ENCODE results near the gene FNDC11.

Gene FNDC11

DNA sequence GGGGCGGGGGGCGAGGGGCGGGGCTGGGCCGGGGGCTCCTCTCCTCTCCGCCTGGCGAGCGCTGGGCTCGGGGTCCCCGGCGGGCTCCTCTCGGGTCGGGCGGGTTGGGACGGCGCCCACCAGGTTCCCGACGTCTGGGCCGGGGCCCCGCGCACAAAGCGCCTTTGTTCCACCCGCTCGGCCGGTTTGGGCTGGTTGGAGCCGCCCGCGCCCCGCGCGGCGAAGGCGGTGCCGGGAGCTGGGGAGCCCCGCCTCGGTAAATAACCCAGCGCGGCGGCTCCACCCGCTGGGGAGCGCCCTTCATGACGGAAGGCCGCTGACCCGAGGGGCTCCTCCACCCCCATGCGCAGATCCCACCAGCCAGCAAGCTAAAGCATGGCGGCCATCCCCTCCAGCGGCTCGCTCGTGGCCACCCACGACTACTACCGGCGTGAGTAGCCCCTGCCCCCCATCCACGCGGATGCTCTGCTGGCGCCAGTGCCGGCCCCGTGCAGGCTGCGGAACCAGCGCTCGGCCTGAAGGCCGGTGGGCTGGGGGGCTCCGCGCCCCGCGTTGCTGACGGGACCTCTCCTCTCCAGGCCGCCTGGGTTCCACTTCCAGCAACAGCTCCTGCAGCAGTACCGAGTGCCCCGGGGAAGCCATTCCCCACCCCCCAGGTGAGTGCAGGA is 32.9 kb upstream of the FNDC11 start:
- TF ChIP-seq, protein P1, sequence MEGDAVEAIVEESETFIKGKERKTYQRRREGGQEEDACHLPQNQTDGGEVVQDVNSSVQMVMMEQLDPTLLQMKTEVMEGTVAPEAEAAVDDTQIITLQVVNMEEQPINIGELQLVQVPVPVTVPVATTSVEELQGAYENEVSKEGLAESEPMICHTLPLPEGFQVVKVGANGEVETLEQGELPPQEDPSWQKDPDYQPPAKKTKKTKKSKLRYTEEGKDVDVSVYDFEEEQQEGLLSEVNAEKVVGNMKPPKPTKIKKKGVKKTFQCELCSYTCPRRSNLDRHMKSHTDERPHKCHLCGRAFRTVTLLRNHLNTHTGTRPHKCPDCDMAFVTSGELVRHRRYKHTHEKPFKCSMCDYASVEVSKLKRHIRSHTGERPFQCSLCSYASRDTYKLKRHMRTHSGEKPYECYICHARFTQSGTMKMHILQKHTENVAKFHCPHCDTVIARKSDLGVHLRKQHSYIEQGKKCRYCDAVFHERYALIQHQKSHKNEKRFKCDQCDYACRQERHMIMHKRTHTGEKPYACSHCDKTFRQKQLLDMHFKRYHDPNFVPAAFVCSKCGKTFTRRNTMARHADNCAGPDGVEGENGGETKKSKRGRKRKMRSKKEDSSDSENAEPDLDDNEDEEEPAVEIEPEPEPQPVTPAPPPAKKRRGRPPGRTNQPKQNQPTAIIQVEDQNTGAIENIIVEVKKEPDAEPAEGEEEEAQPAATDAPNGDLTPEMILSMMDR (IDR thresholded peaks at IDR 0.05; ENCODE audit: extremely low read depth, missing control alignments), result no peak
- DNase-seq (ENCODE audit: low spot score), result peak; percentile 92

DNA sequence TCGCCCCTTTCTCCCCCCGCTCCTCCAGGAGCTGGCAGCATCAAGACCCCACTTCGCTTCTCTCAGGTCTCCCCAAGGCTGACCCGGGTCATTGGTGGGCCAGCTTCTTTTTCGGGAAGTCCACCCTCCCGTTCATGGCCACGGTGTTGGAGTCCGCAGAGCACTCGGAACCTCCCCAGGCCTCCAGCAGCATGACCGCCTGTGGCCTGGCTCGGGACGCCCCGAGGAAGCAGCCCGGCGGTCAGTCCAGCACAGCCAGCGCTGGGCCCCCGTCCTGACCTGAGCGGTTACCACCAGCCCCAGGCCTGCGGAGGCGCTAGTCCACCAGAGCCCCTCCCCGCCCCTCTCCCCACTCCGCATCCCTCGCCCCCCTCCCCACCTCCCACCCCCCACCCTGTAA is 32.4 kb upstream of the FNDC11 start:
- no peak for DNase-seq (ENCODE audit: low spot score)
- TF ChIP-seq, protein P1 (IDR thresholded peaks at IDR 0.05; ENCODE audit: extremely low read depth, missing control alignments), result no peak

DNA sequence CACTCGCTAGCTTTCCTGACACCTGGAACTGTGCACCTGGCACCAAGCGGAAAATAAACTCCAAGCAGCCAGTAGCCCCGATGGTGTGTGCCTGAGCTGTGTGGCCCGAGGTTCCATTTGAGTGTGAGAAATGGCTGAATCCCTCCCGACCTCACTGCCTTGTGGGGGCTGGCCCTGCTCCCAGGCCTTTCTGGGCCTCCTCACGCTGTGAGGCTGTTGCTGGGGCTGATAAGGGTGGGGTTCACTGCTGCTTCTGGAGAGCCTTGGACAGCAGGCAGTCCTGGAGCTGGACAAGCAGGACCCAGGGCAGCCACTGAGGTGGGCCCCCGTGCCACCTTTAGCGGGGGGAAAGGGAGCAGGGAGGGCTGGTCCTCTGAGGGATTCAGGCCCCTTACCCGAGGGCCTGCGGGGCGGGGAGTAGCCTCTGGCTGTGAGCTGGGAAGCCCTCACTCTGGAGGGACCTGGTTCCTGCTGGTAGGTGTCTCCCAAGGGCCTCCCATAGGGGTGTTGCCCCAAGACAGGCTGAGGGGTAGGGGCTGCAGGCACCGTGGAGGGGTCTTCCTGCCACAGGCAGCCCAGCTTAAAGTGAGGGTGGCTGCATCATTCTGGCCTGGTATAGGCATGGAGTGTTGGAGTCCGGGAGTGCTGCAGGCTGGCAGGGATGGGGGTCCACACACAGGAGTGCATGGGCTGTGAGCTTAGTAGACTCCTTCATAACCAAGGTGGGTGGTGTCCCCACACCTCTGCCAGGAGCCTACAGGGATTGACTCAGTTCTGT is 31.7 kb upstream of the FNDC11 start:
- DNase-seq (ENCODE audit: low spot score), result no peak
- TF ChIP-seq, protein P1 (IDR thresholded peaks at IDR 0.05; ENCODE audit: extremely low read depth, missing control alignments), result no peak

DNA sequence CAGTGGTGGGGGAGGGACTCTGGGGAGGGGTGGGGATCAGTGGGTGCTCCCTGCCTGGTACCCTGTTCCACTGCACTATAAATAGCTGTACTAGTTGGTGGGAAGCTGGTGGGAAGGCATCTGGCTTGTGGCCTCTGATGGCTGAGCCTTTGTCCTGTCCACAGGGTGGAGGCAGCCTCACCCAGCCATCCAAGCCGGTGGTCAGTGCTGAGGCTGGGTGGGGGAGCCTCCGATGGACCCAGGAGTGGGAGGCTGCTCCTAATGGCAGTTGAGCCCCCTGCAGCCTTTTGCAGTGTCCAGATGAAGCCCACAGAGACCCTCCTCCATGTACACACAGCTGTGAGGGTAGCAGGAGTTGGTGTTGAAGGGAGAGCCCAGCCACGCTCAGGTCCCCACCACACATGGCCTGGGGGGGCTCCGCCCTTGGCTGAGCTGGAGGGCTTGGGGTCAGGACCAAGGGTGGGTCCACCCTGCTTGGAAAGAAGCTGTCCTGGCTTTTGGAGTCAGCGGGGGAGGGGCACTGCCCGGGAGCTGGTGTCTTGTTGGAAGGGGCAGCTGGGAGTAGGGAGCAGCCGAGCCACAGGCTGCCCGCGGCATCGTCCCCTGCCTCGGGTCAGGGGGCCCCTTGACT is 30.9 kb upstream of the FNDC11 start:
- DNase-seq (ENCODE audit: low spot score), result no peak
- TF ChIP-seq, protein P1 (IDR thresholded peaks at IDR 0.05; ENCODE audit: extremely low read depth, missing control alignments), result no peak

DNA sequence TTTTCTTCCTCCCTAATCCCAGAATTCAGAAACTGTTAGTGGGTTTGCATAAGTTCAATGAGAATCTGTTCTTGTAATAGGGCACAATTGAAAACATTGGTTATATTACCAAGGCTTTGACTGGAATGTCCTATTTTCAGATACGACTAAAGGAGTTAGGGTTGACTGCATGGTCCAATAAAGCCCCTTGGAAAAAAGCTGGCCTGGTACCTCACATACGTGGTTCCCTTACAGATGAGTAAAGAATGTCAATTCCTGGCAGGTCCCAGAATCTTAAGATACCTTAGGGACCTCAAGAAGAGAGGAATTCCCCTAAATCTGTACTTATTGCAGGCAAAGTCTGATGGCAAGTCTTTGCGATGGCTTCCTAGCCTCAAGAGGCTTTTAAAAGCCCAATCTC is 28.8 kb upstream of the FNDC11 start:
- TF ChIP-seq, protein P1 (IDR thresholded peaks at IDR 0.05; ENCODE audit: extremely low read depth, missing control alignments), result no peak
- DNase-seq (ENCODE audit: low spot score), result no peak

GRCh38 chr20:63525971-63526370 is 28.0 kb upstream of the FNDC11 start:
- no peak for DNase-seq (ENCODE audit: low spot score)
- TF ChIP-seq, protein P1 (IDR thresholded peaks at IDR 0.05; ENCODE audit: extremely low read depth, missing control alignments), result no peak

DNA sequence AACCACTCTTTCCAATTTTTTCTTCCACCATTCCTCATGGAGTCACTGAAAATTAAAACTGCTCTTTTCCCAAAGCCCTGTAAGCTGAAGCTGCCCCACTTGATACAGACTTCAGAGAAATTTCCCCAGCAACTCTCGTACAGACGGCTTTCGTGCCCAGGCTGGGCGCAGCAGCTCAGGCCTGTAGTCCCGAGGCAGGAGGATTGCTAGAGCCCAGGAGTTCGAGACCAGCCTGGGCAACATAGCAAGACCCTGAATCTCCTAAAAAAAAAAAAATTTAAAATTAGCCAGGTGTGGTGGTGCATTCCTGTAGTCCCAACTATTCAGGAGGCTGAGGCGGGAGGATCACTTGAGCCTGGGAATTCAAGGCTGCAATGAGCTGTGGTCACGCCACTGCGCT is 26.8 kb upstream of the FNDC11 start:
- TF ChIP-seq, protein P1 (IDR thresholded peaks at IDR 0.05; ENCODE audit: extremely low read depth, missing control alignments), result no peak
- no peak for DNase-seq (ENCODE audit: low spot score)

All from GM20000 (cell line).